Astrocyte (in vitro differentiated cells and primary cell): Measurements from ENCODE around the gene PRDX5. TPM values are rescaled to one million over a fixed set of nuclear protein-coding genes. Genes with fewer than 3 reads are reported as not detected.
A peak's percentile ranks its signal among the peaks of the same experiment; 100 is the strongest.

Source experiments
- DNase-seq: peaks from one replicate; pipeline ENCODE4 v3.0.0-alpha.2; 2010; ENCODE audit warnings: low read depth
- FAIRE-seq: peaks from 2 replicates; lab custom pipeline; 2011; peaks lifted over from hg19 to GRCh38; lab: Jason Lieb, UNC
- H2AFZ ChIP-seq: 2 replicates; pipeline ENCODE4 v1.6.0; 2012; ENCODE audit warnings: low read depth, low read length, inconsistent platforms
- H3K27ac ChIP-seq: 2 replicates; pipeline ENCODE4 v1.5.1; 2011; ENCODE audit warnings: low read depth, low read length, inconsistent platforms
- H3K27me3 ChIP-seq: 2 replicates; pipeline ENCODE4 v1.6.0; 2011; ENCODE audit warnings: low read length, inconsistent platforms; ENCODE audit not compliant: insufficient read depth
- H3K36me3 ChIP-seq: 2 replicates; pipeline ENCODE4 v1.5.1; 2011; ENCODE audit warnings: low read length, inconsistent platforms; ENCODE audit not compliant: insufficient read depth
- H3K4me1 ChIP-seq: 2 replicates; pipeline ENCODE4 v1.5.1; 2011; ENCODE audit warnings: low read length, inconsistent platforms; ENCODE audit not compliant: insufficient read depth
- H3K4me2 ChIP-seq: 2 replicates; pipeline ENCODE4 v1.6.0; 2012; ENCODE audit warnings: low read length, inconsistent platforms
- H3K4me3 ChIP-seq: 2 replicates; pipeline ENCODE4 v1.5.1; 2011; ENCODE audit warnings: low read depth, mild to moderate bottlenecking, low read length, inconsistent platforms; ENCODE audit not compliant: insufficient read depth
- H3K79me2 ChIP-seq: 2 replicates; pipeline ENCODE4 v1.6.0; 2012; ENCODE audit warnings: mild to moderate bottlenecking, low read length, inconsistent platforms; ENCODE audit not compliant: insufficient read depth
- H3K9ac ChIP-seq: 2 replicates; pipeline ENCODE4 v1.6.0; 2012; ENCODE audit warnings: mild to moderate bottlenecking, low read length, inconsistent platforms
- H3K9me3 ChIP-seq: 2 replicates; pipeline ENCODE4 v1.5.1; 2012; ENCODE audit warnings: low read depth, mild to moderate bottlenecking, low read length, inconsistent platforms; ENCODE audit not compliant: insufficient read depth
- H4K20me1 ChIP-seq: 2 replicates; pipeline ENCODE4 v1.6.0; 2012; ENCODE audit warnings: low read length, inconsistent platforms; ENCODE audit not compliant: insufficient read depth
- H3K27ac Mint-ChIP-seq: one replicate; pipeline ENCODE4 v1.8.0; 2021; ENCODE audit warnings: mild to moderate bottlenecking, mixed read lengths; ENCODE audit not compliant: unreplicated experiment
- H3K27me3 Mint-ChIP-seq: one replicate; pipeline ENCODE4 v1.8.0; 2021; ENCODE audit warnings: low read depth, mixed read lengths; ENCODE audit not compliant: unreplicated experiment
- H3K36me3 Mint-ChIP-seq: one replicate; pipeline ENCODE4 v1.8.0; 2021; ENCODE audit warnings: low read depth, mixed read lengths; ENCODE audit not compliant: unreplicated experiment
- H3K4me1 Mint-ChIP-seq: one replicate; pipeline ENCODE4 v1.8.0; 2021; ENCODE audit warnings: low read depth, mixed read lengths; ENCODE audit not compliant: unreplicated experiment
- H3K4me3 Mint-ChIP-seq: one replicate; pipeline ENCODE4 v1.8.0; 2021; ENCODE audit warnings: mild to moderate bottlenecking, moderate library complexity, mixed read lengths; ENCODE audit not compliant: unreplicated experiment
- H3K9me3 Mint-ChIP-seq: one replicate; pipeline ENCODE4 v1.8.0; 2021; ENCODE audit warnings: mild to moderate bottlenecking, mixed read lengths; ENCODE audit not compliant: unreplicated experiment
- CTCF ChIP-seq: IDR thresholded peaks from 2 replicates; pipeline ENCODE4 v1.5.1; 2011; ENCODE audit warnings: low read depth, mild to moderate bottlenecking, inconsistent platforms, low read length, moderate library complexity; ENCODE audit not compliant: insufficient read depth
- EZH2 ChIP-seq: IDR thresholded peaks from 2 replicates; pipeline ENCODE4 v1.6.1; 2012; ENCODE audit warnings: mild to moderate bottlenecking, low read length, inconsistent platforms; ENCODE audit not compliant: insufficient read depth
- total RNA-seq: library from RNA; stranded (reverse); gene quantifications from 2 replicates; pipeline ENCODE4 v1.2.1, GENCODE V29; 2021

Gene PRDX5
- total RNA-seq, 1 donor from 2014 or later = 243 TPM

GRCh38 chr11:64296830-64297698, 20.9 kb upstream of the PRDX5 start:
- DNase-seq (no peak), FAIRE-seq (no peak)
- H3K27ac Mint-ChIP-seq = no peak overlapping the region
- Histone ChIP-seq H3K79me2 (no peaks in the 10 kb centered on the region), H2AFZ (no peak overlapping the region), H4K20me1 (peaks cover 15% of the 10 kb centered on the region), H3K9ac (no peak overlapping the region), H3K4me1 (peaks cover 11% of the 10 kb centered on the region), H3K4me3 (no peak overlapping the region), H3K9me3 (no peaks in the 10 kb centered on the region), H3K27ac (no peak overlapping the region), H3K36me3 (no peaks in the 10 kb centered on the region), H3K27me3 (peaks cover 79% of the 10 kb centered on the region), H3K4me2 (no peak overlapping the region)
- H3K4me1 Mint-ChIP-seq = peaks cover 10% of the 10 kb centered on the region
- H3K27me3 Mint-ChIP-seq = peaks cover 69% of the 10 kb centered on the region
- H3K36me3 Mint-ChIP-seq = no peaks in the 10 kb centered on the region
- no peaks in the 10 kb centered on the region for H3K9me3 Mint-ChIP-seq
- H3K4me3 Mint-ChIP-seq = peak overlapping the region; percentile 45
- no peak for TF ChIP-seq CTCF
- TF ChIP-seq EZH2 = peak; percentile 78

DNA sequence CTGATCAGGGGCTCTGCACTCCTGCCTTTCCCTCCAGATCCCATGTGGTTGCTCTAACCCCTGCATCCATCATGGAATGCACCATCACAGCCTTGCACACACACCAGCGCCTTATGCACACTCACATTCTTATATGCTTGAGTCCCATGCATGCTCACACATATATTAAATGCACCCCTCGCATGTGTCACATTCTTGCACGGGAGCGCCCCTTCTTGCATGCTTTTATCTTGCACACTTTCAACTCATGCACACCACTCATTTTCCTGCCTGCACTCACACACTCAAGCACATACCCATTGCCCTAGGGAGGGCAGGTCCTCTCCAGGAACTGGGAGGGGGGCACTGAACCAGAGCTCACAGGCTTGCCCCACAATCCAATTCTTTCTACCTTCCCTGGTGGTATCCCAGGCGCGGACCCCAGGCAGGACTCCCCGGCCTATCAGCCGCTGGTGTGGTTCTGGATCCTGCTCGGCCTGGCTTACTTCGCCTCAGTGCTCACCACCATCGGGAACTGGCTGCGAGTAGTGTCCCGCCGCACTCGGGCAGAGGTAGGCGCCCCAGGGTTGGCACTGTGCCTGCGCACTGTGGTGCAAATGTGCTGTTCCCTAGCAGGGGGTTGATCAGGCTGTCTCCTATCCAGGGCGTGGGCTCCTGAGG, 20.1 kb upstream of the PRDX5 start:
- Histone ChIP-seq H3K27me3 (peaks cover 71% of the 10 kb centered on the region), H4K20me1 (peaks cover 11% of the 10 kb centered on the region), H3K4me2 (no peak overlapping the region), H3K36me3 (no peaks in the 10 kb centered on the region), H2AFZ (no peak overlapping the region), H3K4me1 (peaks cover 11% of the 10 kb centered on the region), H3K9ac (no peak overlapping the region), H3K4me3 (no peak overlapping the region), H3K79me2 (no peaks in the 10 kb centered on the region), H3K27ac (no peak overlapping the region), H3K9me3 (no peaks in the 10 kb centered on the region)
- FAIRE-seq = no peak
- Mint-ChIP-seq H3K4me1 (peaks cover 10% of the 10 kb centered on the region), H3K27ac (no peak overlapping the region), H3K4me3 (peak overlapping the region; percentile 45), H3K9me3 (no peaks in the 10 kb centered on the region), H3K27me3 (peaks cover 66% of the 10 kb centered on the region), H3K36me3 (no peaks in the 10 kb centered on the region)
- TF ChIP-seq CTCF (no peak), EZH2 (peak; percentile 72)
- DNase-seq = no peak
